SK-N-SH (cell line): ENCODE measurements around the gene CCNL2. TPM values are rescaled to one million over a fixed set of nuclear protein-coding genes. Genes with fewer than 3 reads are reported as not detected.
A peak's percentile ranks its signal among the peaks of the same experiment; 100 is the strongest.

Experiments used
- CTCF ChIA-PET: fragments of 300-600, 350-600 bp; formaldehyde crosslinking; extraction: SDS; loops from one replicate; lab custom pipeline; 2021; lab: Yijun Ruan, JAX
- POLR2A ChIA-PET: fragments of 350-600 bp; sonication (Branson Sonifier 250); formaldehyde crosslinking; extraction: SDS; loops from one replicate; lab custom pipeline; 2020; ENCODE audit warnings: antibody characterized with exemption, inconsistent platforms; lab: Yijun Ruan, JAX
- DNase-seq: peaks from one replicate; pipeline ENCODE4 v3.0.0; 2012
- H2AFZ ChIP-seq: fragments of 200-600 bp; sonication (generic); 2 replicates; pipeline ENCODE4 v1.8.1; 2016; ENCODE audit warnings: antibody characterized with exemption, mild to moderate bottlenecking, low read depth
- H3F3A ChIP-seq: fragments of 200-600 bp; sonication (generic); replicated peaks from 2 replicates; pipeline ENCODE3; 2016; ENCODE audit warnings: antibody characterized with exemption, mild to moderate bottlenecking; ENCODE audit not compliant: insufficient read depth
- H3K27ac ChIP-seq, 2 experiments: fragments of 200-500 bp in 1 of 2; fragments of 200-600 bp in 1 of 2; sonication (Bioruptor generic) in 1 of 2; sonication (generic), shearing (Covaris generic) in 1 of 2; 2 replicates each; pipeline versions ENCODE4 v1.5.1 to v1.6.1; 2014 to 2016; ENCODE audit warnings: low read depth in 2 of 2, inconsistent platforms in 1 of 2, low read length in 1 of 2, mild to moderate bottlenecking in 1 of 2, mixed read lengths in 1 of 2
- H3K27me3 ChIP-seq: fragments of 200-600 bp; sonication (generic), shearing (Covaris generic); 2 replicates; pipeline ENCODE4 v1.6.1; 2016; ENCODE audit warnings: mixed run types; ENCODE audit not compliant: insufficient read depth
- H3K36me3 ChIP-seq, 2 experiments: fragments of 200-500 bp in 1 of 2; fragments of 200-600 bp in 1 of 2; sonication (Bioruptor generic) in 1 of 2; sonication (generic) in 1 of 2; replicated peaks in 1 of 2; 2 replicates each; pipeline versions ENCODE3 to v1.5.1; 2014 to 2016; ENCODE audit warnings: low read length in 1 of 2, mild to moderate bottlenecking in 1 of 2; ENCODE audit not compliant: insufficient read depth in 2 of 2, control insufficient read depth in 1 of 2
- H3K4me1 ChIP-seq, 2 experiments: fragments of 200-500 bp in 1 of 2; fragments of 200-600 bp in 1 of 2; sonication (Bioruptor generic) in 1 of 2; sonication (generic), shearing (Covaris generic) in 1 of 2; 2 replicates each; pipeline versions ENCODE4 v1.5.1 to v1.6.1; 2014 to 2016; ENCODE audit warnings: low read depth in 1 of 2, low read length in 1 of 2, mixed run types in 1 of 2; ENCODE audit not compliant: insufficient read depth in 2 of 2, control insufficient read depth in 1 of 2
- H3K4me2 ChIP-seq: fragments of 200-600 bp; sonication (generic), shearing (Covaris generic); 2 replicates; pipeline ENCODE4 v1.6.1; 2017; ENCODE audit warnings: mixed run types
- H3K4me3 ChIP-seq, 2 experiments: fragments of 200-500 bp in 1 of 2; fragments of 200-600 bp in 1 of 2; sonication (Bioruptor generic) in 1 of 2; sonication (generic), shearing (Covaris generic) in 1 of 2; 2 replicates each; pipeline versions ENCODE4 v1.5.1 to v1.8.1; 2014 to 2016; ENCODE audit warnings: low read depth in 2 of 2, inconsistent platforms in 1 of 2, low read length in 1 of 2, mild to moderate bottlenecking in 1 of 2, mixed read lengths in 1 of 2, moderate library complexity in 1 of 2
- H3K79me2 ChIP-seq: fragments of 200-600 bp; sonication (generic); 2 replicates; pipeline ENCODE4 v1.8.1; 2017; ENCODE audit warnings: mild to moderate bottlenecking; ENCODE audit not compliant: insufficient read depth
- H3K9ac ChIP-seq: fragments of 200-600 bp; sonication (generic); 2 replicates; pipeline ENCODE4 v1.6.1; 2017; ENCODE audit warnings: mixed run types
- H3K9me2 ChIP-seq: fragments of 200-600 bp; sonication (generic); 2 replicates; pipeline ENCODE4 v1.6.1; 2017; ENCODE audit warnings: mixed run types
- H3K9me3 ChIP-seq: fragments of 200-600 bp; sonication (generic); 2 replicates; pipeline ENCODE4 v1.6.1; 2017; ENCODE audit warnings: mixed run types, mild to moderate bottlenecking, moderate library complexity
- H4K20me1 ChIP-seq: fragments of 200-600 bp; sonication (generic); 2 replicates; pipeline ENCODE4 v1.6.1; 2017; ENCODE audit warnings: mild to moderate bottlenecking, mixed run types; ENCODE audit not compliant: insufficient read depth
- CHD2 ChIP-seq: fragments of 150-350 bp; IDR thresholded peaks from 2 replicates; pipeline ENCODE4 v1.6.1; 2018; ENCODE audit warnings: low read length; ENCODE audit not compliant: partially characterized antibody
- ELF1 ChIP-seq: IDR thresholded peaks from 2 replicates; pipeline ENCODE4 v1.4.0; 2012
- EP300 ChIP-seq, 2 experiments: IDR thresholded peaks; 2 replicates each; pipeline versions ENCODE4 v1.4.0 to v1.6.1; 2012; ENCODE audit warnings: borderline replicate concordance in 1 of 2, low read depth in 1 of 2, low read length in 1 of 2
- FOSL2 ChIP-seq: IDR thresholded peaks from 2 replicates; pipeline ENCODE4 v1.4.0; 2012; ENCODE audit warnings: low read depth, mild to moderate bottlenecking, moderate library complexity, borderline replicate concordance
- FOXJ3 ChIP-seq: sonication (generic); formaldehyde crosslinking; IDR thresholded peaks from 2 replicates; pipeline ENCODE4 v1.5.1; 2020; ENCODE audit warnings: mild to moderate bottlenecking, missing genetic modification reagents
- FOXM1 ChIP-seq: IDR thresholded peaks from 2 replicates; pipeline ENCODE4 v1.4.0; 2012; ENCODE audit warnings: low read depth, mild to moderate bottlenecking
- IRF3 ChIP-seq: fragments of 150-350 bp; IDR thresholded peaks from 2 replicates; pipeline ENCODE4 v1.6.1; 2016; ENCODE audit warnings: mild to moderate bottlenecking, low read depth, low read length
- JUND ChIP-seq: IDR thresholded peaks from 2 replicates; pipeline ENCODE4 v1.4.0; 2012
- MEF2A ChIP-seq: IDR thresholded peaks from 2 replicates; pipeline ENCODE4 v1.4.0; 2012; ENCODE audit warnings: low read depth, borderline replicate concordance
- NFIC ChIP-seq: IDR thresholded peaks from 2 replicates; pipeline ENCODE4 v1.4.0; 2012; ENCODE audit warnings: borderline replicate concordance
- PBX3 ChIP-seq: IDR thresholded peaks from 2 replicates; pipeline ENCODE4; 2012
- POLR2AphosphoS5 ChIP-seq: IDR thresholded peaks from 2 replicates; pipeline ENCODE4 v1.6.1; 2012; ENCODE audit warnings: low read depth, low read length
- RCOR1 ChIP-seq: fragments of 150-350 bp; IDR thresholded peaks from 2 replicates; pipeline ENCODE4 v1.6.1; 2017; ENCODE audit warnings: antibody characterized with exemption, low read length
- REST ChIP-seq: IDR thresholded peaks from 2 replicates; pipeline ENCODE4 v1.6.1; 2012; ENCODE audit warnings: mild to moderate bottlenecking, low read depth, low read length, moderate library complexity
- RFX5 ChIP-seq: IDR thresholded peaks from 2 replicates; pipeline ENCODE4 v1.6.1; 2012; ENCODE audit warnings: mild to moderate bottlenecking, improper control_type of control experiment, low read length
- RXRA ChIP-seq: IDR thresholded peaks from 2 replicates; pipeline ENCODE4 v1.4.0; 2012; ENCODE audit warnings: low read depth, mild to moderate bottlenecking, borderline replicate concordance
- SIN3A ChIP-seq: IDR thresholded peaks from 2 replicates; pipeline ENCODE4 v1.6.1; 2012; ENCODE audit warnings: low read depth, mild to moderate bottlenecking, low read length, moderate library complexity, borderline replicate concordance
- SMC3 ChIP-seq: IDR thresholded peaks from 2 replicates; pipeline ENCODE4 v1.6.1; 2012; ENCODE audit warnings: low read depth, low read length, improper control_type of control experiment
- TAF1 ChIP-seq: IDR thresholded peaks from 2 replicates; pipeline ENCODE4 v1.6.1; 2012; ENCODE audit warnings: low read depth, mild to moderate bottlenecking, low read length, moderate library complexity, borderline replicate concordance
- TCF12 ChIP-seq: IDR thresholded peaks from 2 replicates; pipeline ENCODE4 v1.4.0; 2012
- TEAD4 ChIP-seq: IDR thresholded peaks from 2 replicates; pipeline ENCODE4 v1.4.0; 2012; ENCODE audit warnings: mild to moderate bottlenecking, borderline replicate concordance; ENCODE audit not compliant: insufficient read depth
- USF1 ChIP-seq: IDR thresholded peaks from 2 replicates; pipeline ENCODE4 v1.4.0; 2012; ENCODE audit warnings: low read depth, borderline replicate concordance
- USF2 ChIP-seq: fragments of 150-350 bp; IDR thresholded peaks from 2 replicates; pipeline ENCODE4 v1.6.1; 2017; ENCODE audit warnings: antibody characterized with exemption, low read length, low read depth, borderline replicate concordance
- ZBTB33 ChIP-seq: IDR thresholded peaks from 2 replicates; pipeline ENCODE4 v1.4.0; 2012; ENCODE audit warnings: low read depth, borderline replicate concordance
- WGBS: methylation state at CpG from one replicate; pipeline ENCODE4 v1.1.6; 2017; ENCODE audit warnings: low lambda C conversion rate; 5-methylcytosine and 5-hydroxymethylcytosine counted together
- polyA plus RNA-seq, 3 experiments: library from polyadenylated mRNA; depleted of rRNA; stranded (reverse); fragments of >200 nt; gene quantifications; 2 replicates each; pipeline ENCODE4 v1.2.3, GENCODE V29; 2012

Gene CCNL2
- polyA plus RNA-seq, 1 of the 3 experiments (the other 2 are of a cell fraction): 362 TPM

- peak; percentile 85 for DNase-seq
- peaks cover 50% of the 10 kb centered on the region for H4K20me1 ChIP-seq
- no peak for TF ChIP-seq MEF2A
- TF ChIP-seq FOSL2: peak; percentile 56; the same call in 1 of the 2 replicates
- no peak for TF ChIP-seq IRF3
- TF ChIP-seq SMC3: peak; percentile 39; the same call in 1 of the 2 replicates
- no peak for TF ChIP-seq TCF12
- no peak for TF ChIP-seq RFX5
- TF ChIP-seq USF1: no peak
- TF ChIP-seq POLR2AphosphoS5: no peak
- TF ChIP-seq EP300 (IDR thresholded peaks at IDR 0.05; ENCODE audit: borderline replicate concordance in 1 of 2, low read depth in 1 of 2, low read length in 1 of 2): no peak
- TF ChIP-seq REST: no peak
- no peak for TF ChIP-seq TEAD4
- no peak for TF ChIP-seq NFIC
- no peak for TF ChIP-seq CHD2
- no peak for TF ChIP-seq ELF1
- TF ChIP-seq TAF1: no peak
- TF ChIP-seq RXRA: no peak
- no peak for TF ChIP-seq SIN3A
- no peak for TF ChIP-seq ZBTB33
- no peak; the same call in 1 of the 2 replicates for TF ChIP-seq JUND
- no peak for TF ChIP-seq PBX3
- no peak for TF ChIP-seq USF2
- TF ChIP-seq FOXM1: no peak
- TF ChIP-seq FOXJ3 (CRISPR knock-in tag): no peak
- TF ChIP-seq RCOR1: no peak
These were observed 54.3 kb downstream of the CCNL2 start for GRCh38 chr1:1344655-1345361.

More at GRCh38 chr1:1344655-1345361, 54.3 kb downstream of the CCNL2 start:
- H3K4me1 ChIP-seq: peaks cover 0 to 19% of the 10 kb centered on the region in 2 experiments; a peak in 1 of 4 replicates
- peaks cover 0 to 4% of the 10 kb centered on the region in 2 experiments for H3K36me3 ChIP-seq
- no peak overlapping the region; the same call in 1 of the 2 replicates for H3K4me2 ChIP-seq
- H3K27ac ChIP-seq: no peak overlapping the region
- H2AFZ ChIP-seq: no peak overlapping the region
- no peaks in the 10 kb centered on the region for H3F3A ChIP-seq
- H3K9me3 ChIP-seq: no peaks in the 10 kb centered on the region
- no CpG with 5 or more reads among the region's 15 CpGs for WGBS
- H3K27me3 ChIP-seq: no peaks in the 10 kb centered on the region
- ChIA-PET POLR2A (no interaction called here), CTCF (interaction anchor here (0.7 to 4.8 kb wide), 9 partner anchors 10 to 32 kb away, joined by 3 to 34 read pairs (median 5); partner anchors contain the start of genes CPTP, INTS11 and TAS1R3)
- H3K9me2 ChIP-seq: no peaks in the 10 kb centered on the region
- peaks cover 47% of the 10 kb centered on the region for H3K79me2 ChIP-seq
- no peak overlapping the region for H3K9ac ChIP-seq
- no peak overlapping the region for H3K4me3 ChIP-seq
